ENCODE measurements around the gene PCBP3. TPM values are rescaled to one million over a fixed set of nuclear protein-coding genes. Genes with fewer than 3 reads are reported as not detected.

The PCBP3 gene
- polyA plus RNA-seq, 5 donors = 1.9 to 2.8 (median 2.2) TPM

- DNase-seq = no peak
Measured at GRCh38 chr21:45753445-45753844, 109.9 kb downstream of the PCBP3 start.

GRCh38 chr21:45756029-45756428 lies 112.5 kb downstream of the PCBP3 start:
- no peak for DNase-seq

- DNase-seq = no peak
Measured at GRCh38 chr21:45756669-45757068, 113.1 kb downstream of the PCBP3 start.

GRCh38 chr21:45761704-45762103 lies 118.2 kb downstream of the PCBP3 start:
- DNase-seq = no peak

- DNase-seq = peak in 1 of 2 donors; percentile 2
Measured at GRCh38 chr21:45763074-45763473, 119.5 kb downstream of the PCBP3 start.

- DNase-seq = no peak
Measured at GRCh38 chr21:45763506-45763905, 120.0 kb downstream of the PCBP3 start.

GRCh38 chr21:45764792-45765191 lies 121.3 kb downstream of the PCBP3 start:
- DNase-seq = no peak

GRCh38 chr21:45765375-45765774 lies 121.8 kb downstream of the PCBP3 start:
- no peak for DNase-seq

GRCh38 chr21:45766055-45766454 lies 122.5 kb downstream of the PCBP3 start:
- DNase-seq = no peak

- no peak for DNase-seq
Measured at GRCh38 chr21:45766501-45766900, 123.0 kb downstream of the PCBP3 start.

- no peak for DNase-seq
Measured at GRCh38 chr21:45767071-45768006, 123.8 kb downstream of the PCBP3 start.

- no peak for DNase-seq
Measured at GRCh38 chr21:45768011-45768739, 124.7 kb downstream of the PCBP3 start.

- no peak for DNase-seq
Measured at GRCh38 chr21:45768740-45769048, 125.2 kb downstream of the PCBP3 start.

- no peak for DNase-seq
Measured at GRCh38 chr21:45769294-45769693, 125.8 kb downstream of the PCBP3 start.

GRCh38 chr21:45769896-45770295 lies 126.4 kb downstream of the PCBP3 start:
- no peak for DNase-seq

GRCh38 chr21:45772180-45772579 lies 128.7 kb downstream of the PCBP3 start:
- DNase-seq = no peak

- no peak for DNase-seq
Measured at GRCh38 chr21:45774291-45774690, 130.8 kb downstream of the PCBP3 start.

- DNase-seq = no peak
Measured at GRCh38 chr21:45776971-45777370, 133.4 kb downstream of the PCBP3 start.

- no peak for DNase-seq
Measured at GRCh38 chr21:45778686-45779085, 135.2 kb downstream of the PCBP3 start.

GRCh38 chr21:45779226-45779625 lies 135.7 kb downstream of the PCBP3 start:
- DNase-seq = no peak

- DNase-seq = no peak
Measured at GRCh38 chr21:45780647-45781046, 137.1 kb downstream of the PCBP3 start.

- no peak for DNase-seq
Measured at GRCh38 chr21:45781741-45782140, 138.2 kb downstream of the PCBP3 start.

GRCh38 chr21:45786660-45787059 lies 143.1 kb downstream of the PCBP3 start:
- no peak for DNase-seq
